ENCODE data around the gene KLF16.

Gene KLF16

GRCh38 chr19:1806184-1807029 lies 57.0 kb downstream of the KLF16 start:
- no peak for DNase-seq

- no peak for DNase-seq
Measured at GRCh38 chr19:1805401-1806183, 57.8 kb downstream of the KLF16 start.

- DNase-seq = no peak
Measured at GRCh38 chr19:1804858-1805257, 58.5 kb downstream of the KLF16 start.
